Esophagus muscularis mucosa (tissue), 4 donors: ENCODE measurements around the gene QSER1.

ENCODE experiments used
- CTCF ChIP-seq, 3 experiments: fragments of 200-600 bp in 2 of 3; fragments of 450-650 bp in 1 of 3; sonication (generic) in 2 of 3; IDR thresholded peaks; one replicate each; pipeline ENCODE4 v1.5.1; 2017 to 2019; ENCODE audit warnings: antibody characterized with exemption in 3 of 3, mild to moderate bottlenecking in 2 of 3, moderate library complexity in 1 of 3
- EP300 ChIP-seq: sonication (generic); formaldehyde crosslinking; IDR thresholded peaks from one replicate; pipeline ENCODE4 v1.6.1; 2017; ENCODE audit warnings: antibody characterized with exemption
- POLR2A ChIP-seq: fragments of 450-650 bp; IDR thresholded peaks from one replicate; pipeline ENCODE4 v1.6.1; 2017; ENCODE audit warnings: antibody characterized with exemption, moderate library complexity, mild to moderate bottlenecking, low read depth
- POLR2AphosphoS5 ChIP-seq, 2 donors: sonication (generic); formaldehyde crosslinking; IDR thresholded peaks; one replicate each; pipeline ENCODE4 v1.6.1; 2017; ENCODE audit warnings: antibody characterized with exemption in 2 of 2

GRCh38 chr11:33017965-33018364 lies 125.4 kb downstream of the QSER1 start:
- TF ChIP-seq CTCF (IDR thresholded peaks at IDR 0.05) = no peak
- no peak for TF ChIP-seq POLR2A
- TF ChIP-seq POLR2AphosphoS5 (IDR thresholded peaks at IDR 0.05) = no peak
- TF ChIP-seq EP300 = no peak
